ENCODE results near the gene PALD1.

DNA sequence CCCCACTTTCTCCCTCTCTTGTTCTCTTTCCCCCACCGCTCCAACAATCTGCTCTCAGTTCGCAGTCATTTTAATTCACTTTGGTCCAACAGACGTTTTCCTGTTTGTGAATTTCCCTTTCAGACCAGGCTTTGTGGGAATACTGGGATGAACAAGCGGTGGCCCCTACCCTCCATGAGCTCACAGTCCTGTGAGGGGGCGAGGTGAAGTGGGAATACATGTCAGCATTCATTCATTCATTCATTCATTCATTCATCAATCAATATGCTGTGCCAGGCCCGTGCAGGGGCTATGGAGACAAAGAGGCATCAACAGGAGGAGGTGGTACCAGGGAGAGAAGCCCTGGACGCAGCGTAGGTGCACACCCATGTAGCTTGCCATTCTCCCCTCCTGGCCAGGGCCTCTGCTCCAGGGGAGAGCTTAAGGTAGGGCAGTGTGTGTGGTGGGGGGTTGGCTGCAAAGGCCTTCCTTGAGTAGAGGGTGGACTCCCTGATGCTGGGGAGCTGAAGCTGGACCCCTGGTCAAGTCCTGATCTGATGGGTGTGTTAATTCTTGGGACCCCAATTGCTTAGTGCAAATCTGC lies 107.9 kb downstream of the PALD1 start:
- TF ChIP-seq SUZ12 (IDR thresholded peaks at IDR 0.05) (no peak), SP1 (IDR thresholded peaks at IDR 0.05) (no peak), FOXK2 (IDR thresholded peaks at IDR 0.05) (no peak), TARDBP (IDR thresholded peaks at IDR 0.05) (no peak), FOXA1 (IDR thresholded peaks at IDR 0.05) (no peak), CTBP1 (IDR thresholded peaks at IDR 0.05; ENCODE audit: borderline replicate concordance) (no peak)

All from HEK293T (cell line).